ENCODE data around the gene NEK1.

DNA sequence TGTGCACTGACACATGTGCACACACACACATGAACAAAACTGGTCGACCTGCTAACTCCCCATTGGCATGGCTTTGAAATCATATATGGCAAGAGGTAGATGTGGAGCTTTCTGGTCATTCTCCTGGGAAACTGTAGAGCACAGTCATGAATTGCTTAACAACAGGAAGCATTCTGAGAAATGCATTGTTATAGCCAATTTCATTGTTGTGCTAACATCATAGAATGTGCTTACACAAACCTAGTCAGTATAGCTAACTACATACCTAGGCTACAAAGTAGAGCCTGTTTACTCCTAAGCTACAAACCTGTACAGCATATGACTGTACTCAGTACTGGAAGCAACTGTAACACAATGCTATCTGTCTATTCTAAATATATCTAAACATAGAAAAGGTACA, 207.4 kb downstream of the NEK1 start:
- no peak for TF ChIP-seq TAF1 (IDR thresholded peaks at IDR 0.05; ENCODE audit: borderline replicate concordance, insufficient read depth, low read length)
- TF ChIP-seq POLR2AphosphoS5 (IDR thresholded peaks at IDR 0.05; ENCODE audit: low read depth, low read length): no peak
- TF ChIP-seq SIN3A (IDR thresholded peaks at IDR 0.05; ENCODE audit: borderline replicate concordance, insufficient read depth, low read length): no peak

Measured in PFSK-1 (cell line).